H1 (cell line): ENCODE data around the gene LBX2. TPM values are rescaled to one million over a fixed set of nuclear protein-coding genes. Genes with fewer than 3 reads are reported as not detected.

Experiments used
- CTCF ChIA-PET: fragments of 300-600 bp; sonication (Branson Sonifier 250); formaldehyde crosslinking; loops from one replicate; lab custom pipeline; 2021; ENCODE audit not compliant: partially characterized antibody; lab: Charles Lee
- POLR2A ChIA-PET: fragments of 300-600 bp; sonication (Branson Sonifier 250); formaldehyde crosslinking; loops from one replicate; lab custom pipeline; 2021; ENCODE audit warnings: inconsistent platforms; ENCODE audit not compliant: partially characterized antibody; lab: Charles Lee
- DNase-seq, 2 experiments: peaks; one replicate each; pipeline versions ENCODE4 v3.0.0 to v3.0.0-alpha.2; 2010 to 2022; ENCODE audit warnings: low spot score in 2 of 2, low read depth in 1 of 2, mixed read lengths in 1 of 2
- FAIRE-seq: peaks from 2 replicates; lab custom pipeline; 2011; peaks lifted over from hg19 to GRCh38; lab: Jason Lieb, UNC
- H2AFZ ChIP-seq: 2 replicates; pipeline ENCODE4 v1.8.1; 2012; ENCODE audit warnings: low read length, inconsistent platforms
- H2AK5ac ChIP-seq: 2 replicates; pipeline ENCODE4 v1.6.1; 2013; ENCODE audit warnings: low read depth, low read length
- H2BK120ac ChIP-seq: replicated peaks from 2 replicates; pipeline ENCODE3; 2013; ENCODE audit warnings: low read depth, low read length, inconsistent platforms
- H2BK12ac ChIP-seq: 2 replicates; pipeline ENCODE4 v1.6.1; 2013; ENCODE audit warnings: low read depth, low read length
- H2BK15ac ChIP-seq: 2 replicates; pipeline ENCODE4 v1.6.1; 2013; ENCODE audit warnings: low read length
- H2BK20ac ChIP-seq: 2 replicates; pipeline ENCODE4 v1.6.1; 2013; ENCODE audit warnings: low read length
- H2BK5ac ChIP-seq: 2 replicates; pipeline ENCODE4 v1.6.1; 2013; ENCODE audit warnings: low read depth, low read length
- H3K14ac ChIP-seq: 2 replicates; pipeline ENCODE4 v1.6.1; 2013; ENCODE audit warnings: inconsistent platforms; ENCODE audit not compliant: insufficient read length
- H3K18ac ChIP-seq: 2 replicates; pipeline ENCODE4 v1.6.1; 2013; ENCODE audit warnings: low read length; ENCODE audit errors: extremely low read depth
- H3K23ac ChIP-seq: 2 replicates; pipeline ENCODE4 v1.6.1; 2013; ENCODE audit warnings: inconsistent platforms; ENCODE audit not compliant: insufficient read length
- H3K23me2 ChIP-seq: 2 replicates; pipeline ENCODE4 v1.6.1; 2013; ENCODE audit warnings: low read depth, low read length
- H3K27ac ChIP-seq: 2 replicates; pipeline ENCODE4 v1.6.1; 2011; ENCODE audit warnings: low read depth, low read length, inconsistent platforms
- H3K27me3 ChIP-seq, 4 experiments: replicated peaks in 1 of 4; 1 replicate in 1 of 4; 2 replicates in 3 of 4; pipeline versions ENCODE4 v1.6.1 to v1.8.1; 2011 to 2013; ENCODE audit warnings: low read length in 3 of 4, mild to moderate bottlenecking in 3 of 4, inconsistent platforms in 2 of 4, mixed read lengths in 2 of 4, moderate library complexity in 1 of 4; ENCODE audit not compliant: control insufficient read depth in 3 of 4, insufficient read depth in 3 of 4; ENCODE audit errors: extremely low read depth in 1 of 4
- H3K36me3 ChIP-seq, 4 experiments: 2 replicates each; pipeline versions ENCODE4 v1.6.1 to v1.8.1; 2011 to 2013; ENCODE audit warnings: mild to moderate bottlenecking in 4 of 4, low read length in 3 of 4, moderate library complexity in 2 of 4, control low read depth in 1 of 4, inconsistent platforms in 1 of 4; ENCODE audit not compliant: insufficient read depth in 4 of 4, control insufficient read depth in 2 of 4
- H3K4ac ChIP-seq: replicated peaks from 2 replicates; pipeline ENCODE3; 2013; ENCODE audit warnings: low read length, low read depth, mixed read lengths, inconsistent platforms; ENCODE audit not compliant: insufficient read length
- H3K4me1 ChIP-seq, 4 experiments: replicated peaks in 1 of 4; 1 replicate in 1 of 4; 2 replicates in 3 of 4; pipeline versions ENCODE4 v1.6.1 to v1.8.1; 2011 to 2013; ENCODE audit warnings: low read length in 3 of 4, inconsistent platforms in 2 of 4, mixed read lengths in 1 of 4; ENCODE audit not compliant: insufficient read depth in 4 of 4, control insufficient read depth in 3 of 4
- H3K4me2 ChIP-seq, 2 experiments: 2 replicates each; pipeline versions ENCODE4 v1.6.1 to v1.8.1; 2011 to 2013; ENCODE audit warnings: low read depth in 2 of 2, low read length in 2 of 2, control low read depth in 1 of 2, inconsistent platforms in 1 of 2, mild to moderate bottlenecking in 1 of 2; ENCODE audit not compliant: insufficient read depth in 1 of 2
- H3K4me3 ChIP-seq, 4 experiments: fragments of 200-600, 300-600 bp in 1 of 4; sonication (generic), shearing (Covaris generic), sonication (Bioruptor Twin) in 1 of 4; 2 replicates each; pipeline versions ENCODE4 v1.5.1 to v1.8.1; 2011 to 2016; ENCODE audit warnings: low read length in 4 of 4, low read depth in 3 of 4, control low read depth in 2 of 4, inconsistent platforms in 2 of 4, mild to moderate bottlenecking in 2 of 4, mixed read lengths in 1 of 4, moderate library complexity in 1 of 4; ENCODE audit not compliant: insufficient read depth in 2 of 4; ENCODE audit errors: extremely low read depth in 1 of 4
- H3K56ac ChIP-seq: replicated peaks from 2 replicates; pipeline ENCODE3; 2013; ENCODE audit warnings: low read depth, mild to moderate bottlenecking, mixed read lengths, low read length, inconsistent platforms; ENCODE audit not compliant: insufficient read length
- H3K79me1 ChIP-seq: 2 replicates; pipeline ENCODE4 v1.6.1; 2013; ENCODE audit warnings: low read depth, low read length, control low read depth
- H3K79me2 ChIP-seq, 2 experiments: 2 replicates each; pipeline versions ENCODE4 v1.6.1 to v1.8.1; 2012 to 2013; ENCODE audit warnings: low read length in 2 of 2, mild to moderate bottlenecking in 2 of 2, inconsistent platforms in 1 of 2; ENCODE audit not compliant: insufficient read depth in 2 of 2, control insufficient read depth in 1 of 2
- H3K9ac ChIP-seq, 4 experiments: replicated peaks in 1 of 4; 1 replicate in 1 of 4; 2 replicates in 3 of 4; pipeline versions ENCODE4 v1.6.1 to v1.8.1; 2011 to 2013; ENCODE audit warnings: low read depth in 3 of 4, low read length in 3 of 4, control low read depth in 2 of 4, mild to moderate bottlenecking in 2 of 4, moderate library complexity in 2 of 4, inconsistent platforms in 1 of 4; ENCODE audit errors: extremely low read depth in 1 of 4
- H3K9me3 ChIP-seq, 2 experiments: 2 replicates each; pipeline versions ENCODE4 v1.6.1 to v1.8.1; 2012 to 2013; ENCODE audit warnings: mild to moderate bottlenecking in 2 of 2, moderate library complexity in 2 of 2, control low read depth in 1 of 2, inconsistent platforms in 1 of 2, low read depth in 1 of 2, low read length in 1 of 2, mixed read lengths in 1 of 2; ENCODE audit not compliant: insufficient read depth in 2 of 2
- H4K20me1 ChIP-seq, 2 experiments: replicated peaks in 1 of 2; 2 replicates each; pipeline versions ENCODE3 to v1.8.1; 2011 to 2013; ENCODE audit warnings: inconsistent platforms in 2 of 2, low read length in 2 of 2, mild to moderate bottlenecking in 1 of 2; ENCODE audit not compliant: insufficient read depth in 2 of 2, control insufficient read depth in 1 of 2
- H4K5ac ChIP-seq: 2 replicates; pipeline ENCODE4 v1.6.1; 2013; ENCODE audit warnings: low read length, low read depth, mixed read lengths, inconsistent platforms; ENCODE audit not compliant: insufficient read length
- H4K8ac ChIP-seq: 2 replicates; pipeline ENCODE4 v1.8.0; 2013; ENCODE audit warnings: mild to moderate bottlenecking, moderate library complexity, low read length, inconsistent platforms; ENCODE audit not compliant: insufficient read depth; ENCODE audit errors: extremely low read depth
- H4K91ac ChIP-seq: replicated peaks from 2 replicates; pipeline ENCODE3; 2013; ENCODE audit warnings: low read length, mixed read lengths, inconsistent platforms; ENCODE audit not compliant: insufficient read length
- BRCA1 ChIP-seq: IDR thresholded peaks from 2 replicates; pipeline ENCODE4 v1.6.1; 2012; ENCODE audit warnings: low read depth, low read length, improper control_type of control experiment
- CHD2 ChIP-seq: IDR thresholded peaks from 2 replicates; pipeline ENCODE4 v1.6.1; 2012; ENCODE audit warnings: low read length, improper control_type of control experiment
- GTF2F1 ChIP-seq: IDR thresholded peaks from 2 replicates; pipeline ENCODE4 v1.6.1; 2012; ENCODE audit warnings: low read depth, low read length, improper control_type of control experiment, borderline replicate concordance
- HDAC6 ChIP-seq: IDR thresholded peaks from one replicate; pipeline ENCODE4 v1.7.1; 2012; ENCODE audit warnings: low read depth, mild to moderate bottlenecking, inconsistent platforms, low read length, moderate library complexity
- POU5F1 ChIP-seq: IDR thresholded peaks from 2 replicates; pipeline ENCODE4 v1.6.1; 2011; ENCODE audit warnings: low read depth, mild to moderate bottlenecking, low read length, moderate library complexity
- TAF1 ChIP-seq: IDR thresholded peaks from 2 replicates; pipeline ENCODE4 v1.6.1; 2011; ENCODE audit warnings: mild to moderate bottlenecking, low read depth, low read length
- YY1 ChIP-seq: IDR thresholded peaks from 2 replicates; pipeline ENCODE4 v1.6.1; 2011; ENCODE audit warnings: low read depth, mild to moderate bottlenecking, low read length
- WGBS, 2 experiments: shearing (Covaris generic) in 1 of 2; methylation state at CpG; one replicate each; pipeline versions ENCODE4 v1.1.6 to v1.1.7; 2013 to 2015; ENCODE audit warnings: low lambda C conversion rate in 2 of 2, mixed read lengths in 2 of 2, inconsistent platforms in 1 of 2, low coverage in 1 of 2, missing lambda C conversion rate in 1 of 2; ENCODE audit not compliant: insufficient replicate concordance in 2 of 2, insufficient coverage in 1 of 2, insufficient read length in 1 of 2; ENCODE audit errors: extremely low coverage in 1 of 2, missing lambda C conversion rate in 1 of 2; 5-methylcytosine and 5-hydroxymethylcytosine counted together
- polyA plus RNA-seq, 7 experiments: library from polyadenylated mRNA; depleted of rRNA in 3 of 7; stranded (reverse) in 5 of 7; unstranded in 2 of 7; fragments of >200 nt in 5 of 7; fragments of 200-250 nt in 2 of 7; gene quantifications; 1 replicate in 5 of 7; 2 replicates in 1 of 7; 4 replicates in 1 of 7; pipeline versions ENCODE4 v1.2.1 to v1.2.3, GENCODE V29; 2011 to 2013; ENCODE audit warnings: missing spikeins in 2 of 7, mixed read lengths in 2 of 7
- total RNA-seq: library from RNA; stranded (reverse); fragmentation: NEBNext Ultra II Directional; extraction: Animal tissue kit (Norgen Biotek cat#: 25700); gene quantifications from 2 replicates; pipeline ENCODE4 v1.2.1, GENCODE V29; 2021
- TF ChIP-seq, protein P1 (sequence below), 3 experiments: IDR thresholded peaks; 1 replicate in 2 of 3; 2 replicates in 1 of 3; pipeline versions ENCODE4 v1.5.1 to v1.6.1; 2011; ENCODE audit warnings: low read length in 3 of 3, mild to moderate bottlenecking in 3 of 3, inconsistent platforms in 2 of 3, low read depth in 1 of 3, moderate library complexity in 1 of 3; ENCODE audit not compliant: insufficient read depth in 1 of 3; ENCODE audit errors: control extremely low read depth in 1 of 3

LBX2 gene
- total and polyA plus RNA-seq, 2 of the 8 experiments (the other 6 are each of a cell fraction or from before 2014, with no cell fraction given), result 0.27 TPM; not detected in 1

DNA sequence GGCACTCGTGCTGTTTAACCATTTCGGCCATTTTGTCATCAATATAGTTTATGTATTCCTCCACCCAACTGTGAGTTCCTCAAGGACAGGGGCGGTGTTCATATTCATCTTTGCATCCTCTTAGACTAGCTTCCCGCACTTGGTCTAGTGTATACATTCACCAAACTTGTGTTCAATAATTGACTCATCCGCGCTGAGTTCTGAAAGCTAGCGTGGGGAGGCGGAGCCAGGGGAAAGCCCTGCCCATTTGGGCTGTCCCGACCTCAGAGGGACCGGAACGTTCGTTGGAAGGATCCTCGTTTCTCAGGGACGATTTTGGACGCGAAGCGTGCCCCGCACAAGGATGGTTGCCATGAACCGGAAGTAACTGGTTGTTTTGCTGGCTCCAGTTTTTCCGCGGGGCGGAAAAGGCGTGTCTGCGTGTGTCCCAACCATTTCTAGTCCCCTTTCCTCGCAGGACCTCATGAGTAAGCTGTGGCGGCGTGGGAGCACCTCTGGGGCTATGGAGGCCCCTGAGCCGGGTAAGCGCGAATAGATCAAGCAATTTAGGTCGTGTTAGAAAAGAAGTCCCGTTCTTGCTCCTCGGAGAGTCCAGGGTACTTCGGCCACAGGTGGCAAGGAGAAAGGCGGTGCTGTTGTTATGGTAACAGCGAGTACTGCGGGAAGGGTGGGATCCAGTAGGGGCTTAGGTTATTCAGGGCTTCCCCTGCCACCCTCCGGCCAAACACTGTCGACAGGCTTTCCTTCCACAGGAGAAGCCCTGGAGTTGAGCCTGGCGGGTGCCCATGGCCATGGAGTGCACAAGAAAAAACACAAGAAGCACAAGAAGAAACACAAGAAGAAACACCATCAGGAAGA lies 44.5 kb downstream of the LBX2 start, which contains the start of gene INO80B:
Gene INO80B, plus strand, starts transcription at position 434 of the 858 bp plus-strand sequence. Its CDS starts 30 bp downstream, at position 464.
- Histone ChIP-seq H2BK120ac (no peak within 1 kb of the TSS), H3K9ac (peak within 1 kb of the TSS in 3 of 4 experiments; percentile 8 to 52 (median 44); a peak in 5 of 7 replicates), H3K4me2 (peak within 1 kb of the TSS; percentile 62 to 82), H3K36me3 (no peaks in the 10 kb centered on the region), H3K9me3 (no peaks in the 10 kb centered on the region), H3K79me1 (no peaks in the 10 kb centered on the region; the same call in 1 of the 2 replicates), H3K56ac (no peak within 1 kb of the TSS), H2BK5ac (no peak within 1 kb of the TSS; the same call in 1 of the 2 replicates), H4K8ac (no peak within 1 kb of the TSS), H3K79me2 (peaks cover 0 to 9% of the 10 kb centered on the region in 2 experiments; a peak in 1 of 4 replicates), H2BK12ac (no peak within 1 kb of the TSS), H3K23ac (no peak within 1 kb of the TSS), H2BK15ac (no peak within 1 kb of the TSS; the same call in 1 of the 2 replicates), H3K27me3 (no peaks in the 10 kb centered on the region), H2AK5ac (no peak within 1 kb of the TSS), H3K4me1 (peaks cover 0 to 10% (median 2%) of the 10 kb centered on the region in 4 experiments; a peak in 5 of 7 replicates), H3K4me3 (peak within 1 kb of the TSS; percentile 64 to 96 (median 83)), H3K14ac (no peak within 1 kb of the TSS), H2AFZ (peak within 1 kb of the TSS; percentile 93), H2BK20ac (no peak within 1 kb of the TSS), H3K18ac (peak within 1 kb of the TSS; percentile 49; the same call in 1 of the 2 replicates), H3K23me2 (peaks cover 16% of the 10 kb centered on the region; the same call in 1 of the 2 replicates), H4K20me1 (no peaks in the 10 kb centered on the region), H4K91ac (no peak within 1 kb of the TSS), H3K4ac (peak within 1 kb of the TSS; percentile 61), H4K5ac (peak within 1 kb of the TSS; percentile 61), H3K27ac (peak within 1 kb of the TSS; percentile 55)
- FAIRE-seq (peak; percentile 71), DNase-seq (peak; percentile 86 to 98)
- CTCF ChIA-PET, result interaction anchor here (0.8 to 10.5 kb wide), 14 partner anchors 9 to 133 kb away, joined by 3 to 86 read pairs (median 3); partner anchors contain the start of genes CCDC142, MRPL53 and TTC31
- 3% methylated on average over 40 of the region's 40 CpGs; no CpG with 5 or more reads in 1 of the 2 experiments for WGBS, 2 experiments
- POLR2A ChIA-PET, result interaction anchor here (0.8 to 10.5 kb wide), 14 partner anchors 8 to 231 kb away, joined by 3 to 89 read pairs (median 6); partner anchors contain the start of genes C2orf81, CCDC142, MOGS and MRPL53
- TF ChIP-seq YY1 (peak; percentile 99), POU5F1 (no peak), GTF2F1 (no peak), TAF1 (peak; percentile 77), HDAC6 (no peak), CHD2 (peak; percentile 88), BRCA1 (no peak)
- TF ChIP-seq, protein P1, sequence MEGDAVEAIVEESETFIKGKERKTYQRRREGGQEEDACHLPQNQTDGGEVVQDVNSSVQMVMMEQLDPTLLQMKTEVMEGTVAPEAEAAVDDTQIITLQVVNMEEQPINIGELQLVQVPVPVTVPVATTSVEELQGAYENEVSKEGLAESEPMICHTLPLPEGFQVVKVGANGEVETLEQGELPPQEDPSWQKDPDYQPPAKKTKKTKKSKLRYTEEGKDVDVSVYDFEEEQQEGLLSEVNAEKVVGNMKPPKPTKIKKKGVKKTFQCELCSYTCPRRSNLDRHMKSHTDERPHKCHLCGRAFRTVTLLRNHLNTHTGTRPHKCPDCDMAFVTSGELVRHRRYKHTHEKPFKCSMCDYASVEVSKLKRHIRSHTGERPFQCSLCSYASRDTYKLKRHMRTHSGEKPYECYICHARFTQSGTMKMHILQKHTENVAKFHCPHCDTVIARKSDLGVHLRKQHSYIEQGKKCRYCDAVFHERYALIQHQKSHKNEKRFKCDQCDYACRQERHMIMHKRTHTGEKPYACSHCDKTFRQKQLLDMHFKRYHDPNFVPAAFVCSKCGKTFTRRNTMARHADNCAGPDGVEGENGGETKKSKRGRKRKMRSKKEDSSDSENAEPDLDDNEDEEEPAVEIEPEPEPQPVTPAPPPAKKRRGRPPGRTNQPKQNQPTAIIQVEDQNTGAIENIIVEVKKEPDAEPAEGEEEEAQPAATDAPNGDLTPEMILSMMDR (IDR thresholded peaks at IDR 0.05; ENCODE audit: control extremely low read depth in 1 of 3, insufficient read depth in 1 of 3, low read depth in 1 of 3, low read length in 3 of 3), result no peak; a peak in 1 of 4 replicates
